ENCODE measurements around the gene WDSUB1. TPM values are rescaled to one million over a fixed set of nuclear protein-coding genes. Genes with fewer than 3 reads are reported as not detected.

Gene WDSUB1
- polyA plus RNA-seq, 1 of the 3 experiments (the other 2 are of a cell fraction), result 5.3 TPM

DNA sequence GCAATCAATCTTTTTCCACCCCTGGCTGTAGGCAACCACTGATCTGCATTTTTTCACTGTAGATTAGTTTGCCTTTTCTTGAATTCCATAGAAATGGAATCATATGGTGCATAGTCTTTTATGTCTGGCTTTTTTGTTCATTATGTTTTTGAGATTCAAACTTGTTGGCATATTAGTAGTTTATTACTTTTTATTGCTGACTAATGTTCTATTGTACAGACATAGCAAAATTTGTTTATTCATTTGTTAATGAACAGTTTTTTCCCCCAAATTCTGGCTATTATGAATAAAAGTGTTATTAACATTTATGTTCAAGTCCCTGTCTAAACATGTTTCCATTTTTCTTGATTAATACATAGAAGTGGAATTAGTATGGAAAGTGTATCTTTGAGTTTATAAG, 21.4 kb upstream of the WDSUB1 start:
- Histone ChIP-seq H3K79me2 (ENCODE audit: insufficient read depth) (no peaks in the 10 kb centered on the region), H3K4me3 (ENCODE audit: low read depth in 2 of 2, low read length in 1 of 2) (no peak overlapping the region), H3K4me2 (no peak overlapping the region), H3K9ac (no peak overlapping the region), H3K9me3 (0 out of 2 replicates have a peak, but pooled peaks cover 5% of the 10 kb centered on the region), H3K27me3 (ENCODE audit: insufficient read depth) (no peaks in the 10 kb centered on the region), H3K27ac (ENCODE audit: low read depth in 2 of 2, low read length in 1 of 2) (no peak overlapping the region), H3F3A (replicated peaks; ENCODE audit: insufficient read depth) (no peaks in the 10 kb centered on the region), H2AFZ (ENCODE audit: low read depth) (no peak overlapping the region), H4K20me1 (ENCODE audit: insufficient read depth) (no peaks in the 10 kb centered on the region), H3K4me1 (ENCODE audit: control insufficient read depth in 1 of 2, insufficient read depth in 2 of 2, low read depth in 1 of 2, low read length in 1 of 2) (no peaks in the 10 kb centered on the region), H3K36me3 (replicated peaks in 1 of 2; ENCODE audit: control insufficient read depth in 1 of 2, insufficient read depth in 2 of 2, low read length in 1 of 2) (no peaks in the 10 kb centered on the region), H3K9me2 (no peaks in the 10 kb centered on the region)
- ChIA-PET CTCF (no interaction called here), POLR2A (no interaction called here)
- TF ChIP-seq NFIC (IDR thresholded peaks at IDR 0.05; ENCODE audit: borderline replicate concordance), result no peak
- no peak for TF ChIP-seq POLR2AphosphoS5 (IDR thresholded peaks at IDR 0.05; ENCODE audit: low read depth, low read length)
- no peak for TF ChIP-seq YY1 (IDR thresholded peaks at IDR 0.05; ENCODE audit: low read depth)
- no peak for TF ChIP-seq NRF1 (IDR thresholded peaks at IDR 0.05; ENCODE audit: low read depth, low read length)
- no peak for TF ChIP-seq RFX5 (IDR thresholded peaks at IDR 0.05; ENCODE audit: low read length)
- no peak for TF ChIP-seq USF1 (IDR thresholded peaks at IDR 0.05; ENCODE audit: borderline replicate concordance, low read depth)
- TF ChIP-seq MAX (IDR thresholded peaks at IDR 0.05; ENCODE audit: low read depth), result no peak
- no peak for TF ChIP-seq MEF2A (IDR thresholded peaks at IDR 0.05; ENCODE audit: borderline replicate concordance, low read depth)
- no peak for TF ChIP-seq TAF1 (IDR thresholded peaks at IDR 0.05; ENCODE audit: borderline replicate concordance, low read depth, low read length)
- no peak for TF ChIP-seq EZH2phosphoT487 (IDR thresholded peaks at IDR 0.05; ENCODE audit: borderline replicate concordance, low read depth)
- DNase-seq, result no peak

DNA sequence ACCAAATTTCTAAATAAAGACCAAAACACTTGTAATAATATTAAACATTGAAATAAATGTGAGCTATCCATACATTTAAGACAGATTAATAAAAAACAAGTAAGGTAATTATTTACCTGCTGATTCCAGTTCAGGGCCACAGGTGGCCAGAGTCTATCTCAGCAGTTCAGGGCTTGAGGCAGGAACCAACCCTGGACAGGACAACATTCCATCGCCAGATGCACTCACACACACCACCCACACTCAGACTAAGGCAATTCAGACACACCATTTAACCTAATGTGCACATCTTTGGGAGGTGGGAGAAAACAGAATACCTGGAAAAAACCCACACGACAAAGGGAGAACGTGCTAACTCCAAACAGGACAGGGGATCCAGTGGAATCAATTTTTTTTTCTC, 14.1 kb upstream of the WDSUB1 start:
- Histone ChIP-seq H3K9ac (no peak overlapping the region), H2AFZ (ENCODE audit: low read depth) (no peak overlapping the region), H4K20me1 (ENCODE audit: insufficient read depth) (no peaks in the 10 kb centered on the region), H3K36me3 (replicated peaks in 1 of 2; ENCODE audit: control insufficient read depth in 1 of 2, insufficient read depth in 2 of 2, low read length in 1 of 2) (no peaks in the 10 kb centered on the region), H3K9me2 (no peaks in the 10 kb centered on the region), H3K4me1 (ENCODE audit: control insufficient read depth in 1 of 2, insufficient read depth in 2 of 2, low read depth in 1 of 2, low read length in 1 of 2) (no peaks in the 10 kb centered on the region), H3K9me3 (no peaks in the 10 kb centered on the region), H3K27me3 (ENCODE audit: insufficient read depth) (no peaks in the 10 kb centered on the region), H3K4me3 (ENCODE audit: low read depth in 2 of 2, low read length in 1 of 2) (no peak overlapping the region), H3K4me2 (no peak overlapping the region), H3F3A (replicated peaks; ENCODE audit: insufficient read depth) (no peaks in the 10 kb centered on the region), H3K79me2 (ENCODE audit: insufficient read depth) (no peaks in the 10 kb centered on the region), H3K27ac (ENCODE audit: low read depth in 2 of 2, low read length in 1 of 2) (no peak overlapping the region)
- ChIA-PET POLR2A (no interaction called here), CTCF (interaction anchor here (0.6 kb wide), 1 partner anchor 112 kb away, joined by 3 read pairs; no protein-coding TSS in a partner anchor)
- DNase-seq, result no peak
- WGBS (ENCODE audit: low lambda C conversion rate), result 82% methylated on average over 3 of the region's 3 CpGs
- TF ChIP-seq RFX5 (IDR thresholded peaks at IDR 0.05; ENCODE audit: low read length) (no peak), TCF12 (IDR thresholded peaks at IDR 0.05) (no peak), MEF2A (IDR thresholded peaks at IDR 0.05; ENCODE audit: borderline replicate concordance, low read depth) (no peak), EP300 (IDR thresholded peaks at IDR 0.05; ENCODE audit: borderline replicate concordance in 1 of 2, low read depth in 1 of 2, low read length in 1 of 2) (no peak), NRF1 (IDR thresholded peaks at IDR 0.05; ENCODE audit: low read depth, low read length) (no peak), REST (IDR thresholded peaks at IDR 0.05; ENCODE audit: low read depth, low read length) (no peak), NFIC (IDR thresholded peaks at IDR 0.05; ENCODE audit: borderline replicate concordance) (no peak), GABPA (IDR thresholded peaks at IDR 0.05; ENCODE audit: low read depth) (no peak), EZH2phosphoT487 (IDR thresholded peaks at IDR 0.05; ENCODE audit: borderline replicate concordance, low read depth) (no peak), MXI1 (IDR thresholded peaks at IDR 0.05; ENCODE audit: low read depth, low read length) (no peak), IRF3 (IDR thresholded peaks at IDR 0.05; ENCODE audit: low read depth, low read length) (no peak), FOXM1 (IDR thresholded peaks at IDR 0.05; ENCODE audit: low read depth) (no peak), RAD21 (IDR thresholded peaks at IDR 0.05; ENCODE audit: low read length) (no peak), SMC3 (IDR thresholded peaks at IDR 0.05; ENCODE audit: low read depth, low read length) (no peak), RCOR1 (IDR thresholded peaks at IDR 0.05; ENCODE audit: low read length) (no peak), TEAD4 (IDR thresholded peaks at IDR 0.05; ENCODE audit: borderline replicate concordance, insufficient read depth) (no peak), ZBTB33 (IDR thresholded peaks at IDR 0.05; ENCODE audit: borderline replicate concordance, low read depth) (no peak)
